ENCODE results near the gene POU2F2. TPM values are rescaled to one million over a fixed set of nuclear protein-coding genes. Genes with fewer than 3 reads are reported as not detected.

Gene POU2F2
- total and polyA plus RNA-seq, 10 donors, result 22.3 to 67.4 (median 40.0) TPM

DNA sequence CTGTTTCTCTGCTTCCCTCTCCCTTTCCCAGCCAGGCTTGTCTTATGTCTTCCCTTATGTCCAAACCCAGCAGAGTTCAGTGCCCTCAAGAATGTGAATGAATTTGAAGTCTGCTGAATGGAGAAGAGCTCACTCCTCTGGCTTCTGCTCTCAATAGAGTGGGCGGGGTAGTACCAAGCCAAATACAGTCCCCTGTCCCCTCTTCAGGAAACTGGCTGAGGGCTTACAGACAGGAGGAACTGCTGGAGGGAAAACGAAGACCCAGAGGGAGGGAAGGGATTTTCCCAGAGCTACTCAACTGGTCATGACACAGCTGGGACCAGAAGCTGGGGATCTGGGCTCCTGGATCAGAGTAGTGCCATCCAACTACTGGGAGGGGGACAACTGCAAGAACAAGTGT, 32.9 kb upstream of the POU2F2 start:
- Histone ChIP-seq H3K27me3 (replicated peaks in 1 of 7) (peaks cover 0 to 20% (median 0%) of the 10 kb centered on the region in 7 donors), H3K4me3 (no peak overlapping the region), H3K4me1 (no peaks in the 10 kb centered on the region), H3K9me3 (no peaks in the 10 kb centered on the region), H3K36me3 (no peaks in the 10 kb centered on the region), H3K27ac (no peak overlapping the region)
- no peak for DNase-seq
- intact Hi-C loops (cut with DNase I; ENCODE audit: low total_unique reads), result no loop called here
- TF ChIP-seq POLR2A (IDR thresholded peaks at IDR 0.05) (no peak), POLR2AphosphoS5 (IDR thresholded peaks at IDR 0.05) (no peak)
- TF ChIP-seq, protein P1, sequence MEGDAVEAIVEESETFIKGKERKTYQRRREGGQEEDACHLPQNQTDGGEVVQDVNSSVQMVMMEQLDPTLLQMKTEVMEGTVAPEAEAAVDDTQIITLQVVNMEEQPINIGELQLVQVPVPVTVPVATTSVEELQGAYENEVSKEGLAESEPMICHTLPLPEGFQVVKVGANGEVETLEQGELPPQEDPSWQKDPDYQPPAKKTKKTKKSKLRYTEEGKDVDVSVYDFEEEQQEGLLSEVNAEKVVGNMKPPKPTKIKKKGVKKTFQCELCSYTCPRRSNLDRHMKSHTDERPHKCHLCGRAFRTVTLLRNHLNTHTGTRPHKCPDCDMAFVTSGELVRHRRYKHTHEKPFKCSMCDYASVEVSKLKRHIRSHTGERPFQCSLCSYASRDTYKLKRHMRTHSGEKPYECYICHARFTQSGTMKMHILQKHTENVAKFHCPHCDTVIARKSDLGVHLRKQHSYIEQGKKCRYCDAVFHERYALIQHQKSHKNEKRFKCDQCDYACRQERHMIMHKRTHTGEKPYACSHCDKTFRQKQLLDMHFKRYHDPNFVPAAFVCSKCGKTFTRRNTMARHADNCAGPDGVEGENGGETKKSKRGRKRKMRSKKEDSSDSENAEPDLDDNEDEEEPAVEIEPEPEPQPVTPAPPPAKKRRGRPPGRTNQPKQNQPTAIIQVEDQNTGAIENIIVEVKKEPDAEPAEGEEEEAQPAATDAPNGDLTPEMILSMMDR (IDR thresholded peaks at IDR 0.05 in 8 of 11, conservative IDR thresholded peaks at IDR 0.05 in 3 of 11), result no peak
- 38 to 56% (median 46%) methylated on average over 2 of the region's 2 CpGs for WGBS, 5 donors

DNA sequence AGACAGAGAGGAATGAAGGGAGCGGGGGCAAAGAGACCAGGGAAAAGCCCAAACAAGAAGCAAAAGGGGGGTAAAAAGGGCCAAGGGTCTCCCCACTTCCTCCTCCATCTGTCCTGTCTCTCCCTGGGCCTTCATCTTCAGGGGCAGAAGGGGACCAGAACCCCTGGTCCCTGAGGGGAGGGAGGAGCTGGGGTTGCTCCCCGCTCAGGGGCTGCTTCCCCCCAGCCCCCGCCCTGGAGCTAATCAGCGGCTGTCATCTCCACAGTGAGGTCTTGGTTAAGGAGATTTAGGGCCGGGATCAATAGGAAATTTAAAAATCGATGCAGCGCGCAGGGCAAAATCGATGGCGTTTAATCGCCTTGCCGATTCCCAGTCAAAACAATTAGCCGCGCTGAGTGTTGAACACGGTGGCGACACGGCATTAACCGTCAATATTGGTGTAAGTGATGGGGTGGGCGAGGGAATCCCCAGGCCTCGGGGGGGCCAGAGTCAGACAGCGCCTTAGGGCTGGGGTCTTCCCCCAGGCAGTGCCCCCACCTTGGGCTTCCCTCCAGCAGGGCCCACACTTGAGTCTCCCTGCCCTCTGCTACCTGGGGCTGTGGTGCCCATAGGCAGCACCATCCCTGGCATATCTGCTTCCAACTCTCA, 29.5 kb upstream of the POU2F2 start:
- Histone ChIP-seq H3K9me3 (no peaks in the 10 kb centered on the region), H3K27ac (no peak overlapping the region), H3K4me1 (no peaks in the 10 kb centered on the region), H3K4me3 (no peak overlapping the region), H3K36me3 (no peaks in the 10 kb centered on the region), H3K27me3 (replicated peaks in 1 of 7) (peaks cover 0 to 16% (median 0%) of the 10 kb centered on the region in 7 donors)
- intact Hi-C loops (cut with DNase I; ENCODE audit: low total_unique reads), result no loop called here
- TF ChIP-seq, protein P1 (IDR thresholded peaks at IDR 0.05 in 8 of 11, conservative IDR thresholded peaks at IDR 0.05 in 3 of 11), result no peak
- TF ChIP-seq POLR2A (IDR thresholded peaks at IDR 0.05) (no peak), POLR2AphosphoS5 (IDR thresholded peaks at IDR 0.05) (no peak)
- WGBS, 5 donors, result 85 to 95% (median 91%) methylated on average over 21 of the region's 21 CpGs
- DNase-seq, result no peak

DNA sequence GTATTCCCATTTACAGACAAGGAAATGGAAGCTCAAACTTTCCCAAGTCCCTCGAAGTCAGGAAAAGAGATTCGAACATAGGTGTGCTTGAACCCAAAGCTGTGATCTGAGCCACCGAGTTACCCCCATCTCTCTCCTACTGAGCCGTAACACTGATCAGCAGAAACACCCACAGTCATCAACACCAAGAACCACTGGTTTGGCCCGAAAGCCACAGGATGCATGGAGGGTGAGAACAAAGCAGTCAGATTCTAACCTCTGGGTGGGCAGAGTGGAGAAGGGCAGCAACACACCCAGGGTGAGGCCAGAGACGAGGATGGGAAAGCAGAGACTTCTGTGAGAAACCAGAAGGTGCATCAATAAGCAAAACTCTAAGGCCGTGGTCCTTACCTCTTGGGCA, 27.7 kb upstream of the POU2F2 start:
- Histone ChIP-seq H3K36me3 (no peaks in the 10 kb centered on the region), H3K9me3 (no peaks in the 10 kb centered on the region), H3K27ac (no peak overlapping the region), H3K4me3 (no peak overlapping the region), H3K27me3 (replicated peaks in 1 of 7) (peaks cover 0 to 20% (median 0%) of the 10 kb centered on the region in 7 donors), H3K4me1 (peaks cover 0 to 10% (median 5%) of the 10 kb centered on the region in 6 donors)
- intact Hi-C loops (cut with DNase I; ENCODE audit: low total_unique reads), result no loop called here
- TF ChIP-seq POLR2A (IDR thresholded peaks at IDR 0.05) (no peak), POLR2AphosphoS5 (IDR thresholded peaks at IDR 0.05) (no peak)
- TF ChIP-seq, protein P1 (IDR thresholded peaks at IDR 0.05 in 8 of 11, conservative IDR thresholded peaks at IDR 0.05 in 3 of 11), result no peak
- WGBS, 5 donors, result 77 to 87% (median 79%) methylated on average over 6 to 7 of the region's 7 CpGs
- no peak for DNase-seq

DNA sequence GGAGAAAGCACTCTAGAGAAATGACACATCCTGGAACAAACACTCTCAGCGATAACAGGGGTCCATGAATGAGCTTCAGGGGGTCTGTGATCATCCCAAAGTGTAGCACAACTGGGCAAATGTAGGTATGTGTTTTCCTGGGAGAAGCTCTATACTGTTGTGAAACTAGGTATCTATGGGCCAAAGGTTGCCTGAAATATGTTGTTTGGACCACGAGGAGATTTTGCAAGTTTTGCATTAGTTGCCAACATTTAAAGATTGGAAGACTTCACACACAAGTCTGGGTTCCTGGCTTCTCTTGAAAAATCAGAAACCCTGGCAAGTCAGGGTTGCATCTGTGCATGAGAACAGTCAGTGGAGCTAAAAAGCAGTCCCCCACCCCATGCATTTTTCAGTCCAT, 26.7 kb upstream of the POU2F2 start:
- 55 to 79% (median 57%) methylated on average over 2 of the region's 2 CpGs for WGBS, 5 donors
- peaks cover 0 to 20% (median 14%) of the 10 kb centered on the region in 6 donors for H3K4me1 ChIP-seq
- intact Hi-C loops (cut with DNase I; ENCODE audit: low total_unique reads), result no loop called here
- peaks cover 0 to 28% (median 0%) of the 10 kb centered on the region in 7 donors for H3K27me3 ChIP-seq (replicated peaks in 1 of 7)
- DNase-seq, result no peak
- no peak overlapping the region for H3K27ac ChIP-seq
- TF ChIP-seq POLR2AphosphoS5 (IDR thresholded peaks at IDR 0.05) (no peak), POLR2A (IDR thresholded peaks at IDR 0.05) (no peak)
- TF ChIP-seq, protein P1 (IDR thresholded peaks at IDR 0.05 in 8 of 11, conservative IDR thresholded peaks at IDR 0.05 in 3 of 11), result no peak
- H3K36me3 ChIP-seq, result no peaks in the 10 kb centered on the region
- no peak overlapping the region for H3K4me3 ChIP-seq
- H3K9me3 ChIP-seq, result no peaks in the 10 kb centered on the region
